NOMO-1 treated with DMSO at 0.1 percent for 48 hours (cell line): ENCODE measurements around the gene TFIP11.

ENCODE experiments used
- DNase-seq: peaks from one replicate; lab custom pipeline; 2025; ENCODE audit not compliant: unreplicated experiment; lab: John Stamatoyannopoulos, UW

The TFIP11 gene

GRCh38 chr22:26508148-26508547 is 4.1 kb downstream of the TFIP11 start:
- DNase-seq, result no peak

- DNase-seq, result no peak
These were observed 8.5 kb downstream of the TFIP11 start for GRCh38 chr22:26503758-26504157.

- peak; percentile 81 for DNase-seq
These were observed 9.3 kb downstream of the TFIP11 start for GRCh38 chr22:26502688-26503561.

GRCh38 chr22:26501996-26502395 is 10.3 kb downstream of the TFIP11 start:
- DNase-seq, result no peak

GRCh38 chr22:26499188-26499703 is 13.0 kb downstream of the TFIP11 start:
- DNase-seq, result no peak

GRCh38 chr22:26496456-26496855 is 15.8 kb downstream of the TFIP11 start:
- DNase-seq, result no peak

GRCh38 chr22:26494506-26494905 is 17.8 kb downstream of the TFIP11 start:
- DNase-seq, result no peak

- DNase-seq, result no peak
These were observed 20.1 kb downstream of the TFIP11 start for GRCh38 chr22:26492220-26492619.

- no peak for DNase-seq
These were observed 22.7 kb downstream of the TFIP11 start for GRCh38 chr22:26489447-26490036.

GRCh38 chr22:26487996-26488395 is 24.3 kb downstream of the TFIP11 start:
- no peak for DNase-seq

- no peak for DNase-seq
These were observed 25.9 kb downstream of the TFIP11 start for GRCh38 chr22:26486394-26486793.

GRCh38 chr22:26485806-26486390 is 26.4 kb downstream of the TFIP11 start:
- no peak for DNase-seq

GRCh38 chr22:26485013-26485412 is 27.3 kb downstream of the TFIP11 start:
- no peak for DNase-seq

- no peak for DNase-seq
These were observed 27.9 kb downstream of the TFIP11 start for GRCh38 chr22:26484360-26484706.

- peak; percentile 79 for DNase-seq
These were observed 28.6 kb downstream of the TFIP11 start, which contains the start of the genes HPS4 and SRRD for GRCh38 chr22:26483439-26484359. TSS of gene HPS4 (minus strand) at chr22:26483783. CDS start at chr22:26481762, 2,021 bp downstream. TSS of gene SRRD (plus strand) at chr22:26483877. CDS start at chr22:26483891, 14 bp downstream.

- no peak for DNase-seq
These were observed 29.2 kb downstream of the TFIP11 start for GRCh38 chr22:26483043-26483438.

GRCh38 chr22:26482161-26482560 is 30.1 kb downstream of the TFIP11 start:
- peak; percentile 10 for DNase-seq

GRCh38 chr22:26481694-26482093 is 30.6 kb downstream of the TFIP11 start:
- DNase-seq, result no peak

- DNase-seq, result no peak
These were observed 31.1 kb downstream of the TFIP11 start for GRCh38 chr22:26481112-26481693.

- DNase-seq, result no peak
These were observed 31.7 kb downstream of the TFIP11 start for GRCh38 chr22:26480611-26480932.
